H1 (cell line): ENCODE measurements around the gene CYP4V2. TPM values are rescaled to one million over a fixed set of nuclear protein-coding genes. Genes with fewer than 3 reads are reported as not detected.

ENCODE experiments used
- SP2 ChIP-seq: IDR thresholded peaks from 2 replicates; pipeline ENCODE4 v1.6.1; 2012; ENCODE audit warnings: mild to moderate bottlenecking, low read length, inconsistent platforms
- polyA plus RNA-seq, 7 experiments: library from polyadenylated mRNA; depleted of rRNA in 3 of 7; stranded (reverse) in 5 of 7; unstranded in 2 of 7; fragments of >200 nt in 5 of 7; fragments of 200-250 nt in 2 of 7; gene quantifications; 1 replicate in 5 of 7; 2 replicates in 1 of 7; 4 replicates in 1 of 7; pipeline versions ENCODE4 v1.2.1 to v1.2.3, GENCODE V29; 2011 to 2013; ENCODE audit warnings: missing spikeins in 2 of 7, mixed read lengths in 2 of 7
- total RNA-seq: library from RNA; stranded (reverse); fragmentation: NEBNext Ultra II Directional; extraction: Animal tissue kit (Norgen Biotek cat#: 25700); gene quantifications from 2 replicates; pipeline ENCODE4 v1.2.1, GENCODE V29; 2021

The CYP4V2 gene
- total and polyA plus RNA-seq, 2 of the 8 experiments (the other 6 are each of a cell fraction or from before 2014, with no cell fraction given) = 0.65 to 1.0 TPM

- TF ChIP-seq SP2 = no peak
Observed at GRCh38 chr4:186200516-186200915, 9.1 kb downstream of the CYP4V2 start (continued).
